Endothelial cell of umbilical vein (primary cell): ENCODE data around the gene RHOBTB1. TPM values are rescaled to one million over a fixed set of nuclear protein-coding genes. Genes with fewer than 3 reads are reported as not detected.

Experiments
- BruUV-seq: library from RNA; stranded (reverse); fragments of 400-500 nt; replicated peaks from 2 replicates; lab custom pipeline; 2021; lab: Mats Ljungman, UMichigan
- CTCF ChIA-PET: fragments of 300-600, 350-600 bp; sonication (Branson Sonifier 250); formaldehyde crosslinking; loops from one replicate; lab custom pipeline; 2021; ENCODE audit warnings: antibody characterized with exemption, inconsistent platforms; lab: Charles Lee
- POLR2A ChIA-PET: fragments of 300-600, 350-600 bp; sonication (Branson Sonifier 250); formaldehyde crosslinking; loops from one replicate; lab custom pipeline; 2021; ENCODE audit warnings: antibody characterized with exemption, inconsistent platforms; lab: Charles Lee
- DNase-seq: peaks from one replicate; pipeline ENCODE4 v3.0.0-alpha.2; 2011; ENCODE audit warnings: low read depth, low spot score
- FAIRE-seq: peaks from 2 replicates; lab custom pipeline; 2011; peaks lifted over from hg19 to GRCh38; lab: Jason Lieb, UNC
- H2AFZ ChIP-seq: 2 replicates; pipeline ENCODE4 v1.6.0; 2012; ENCODE audit warnings: low read depth, low read length, control low read depth, inconsistent platforms
- H3K27ac ChIP-seq: 2 replicates; pipeline ENCODE4 v1.5.1; 2011; ENCODE audit warnings: low read depth, mild to moderate bottlenecking, control low read depth, low read length, moderate library complexity; ENCODE audit not compliant: insufficient read depth
- H3K27me3 ChIP-seq, 2 experiments: 2 replicates each; pipeline versions ENCODE4 v1.6.0 to v1.6.1; 2011; ENCODE audit warnings: low read length in 2 of 2, mixed read lengths in 1 of 2; ENCODE audit not compliant: control insufficient read depth in 2 of 2, insufficient read depth in 2 of 2
- H3K36me3 ChIP-seq, 2 experiments: 2 replicates in 1 of 2; 3 replicates in 1 of 2; pipeline ENCODE4 v1.5.1; 2011; ENCODE audit warnings: low read length in 2 of 2, mild to moderate bottlenecking in 1 of 2, moderate library complexity in 1 of 2; ENCODE audit not compliant: control insufficient read depth in 2 of 2, insufficient read depth in 2 of 2; ENCODE audit errors: extremely low read depth in 1 of 2
- H3K4me1 ChIP-seq: 3 replicates; pipeline ENCODE4 v1.5.1; 2011; ENCODE audit warnings: mild to moderate bottlenecking, low read length; ENCODE audit not compliant: control insufficient read depth, insufficient read depth; ENCODE audit errors: extremely low read depth
- H3K4me2 ChIP-seq: 2 replicates; pipeline ENCODE4 v1.6.1; 2011; ENCODE audit warnings: low read length, control low read depth, mixed read lengths; ENCODE audit not compliant: insufficient read depth
- H3K4me3 ChIP-seq, 3 experiments: fragments of 200-600 bp in 1 of 3; sonication (generic), shearing (Covaris generic) in 1 of 3; replicated peaks in 1 of 3; 2 replicates each; pipeline ENCODE4 v1.5.1; 2011 to 2016; ENCODE audit warnings: control low read depth in 3 of 3, low read length in 3 of 3, mild to moderate bottlenecking in 2 of 3, inconsistent platforms in 1 of 3, low read depth in 1 of 3, moderate library complexity in 1 of 3; ENCODE audit not compliant: insufficient read depth in 1 of 3
- H3K79me2 ChIP-seq: 2 replicates; pipeline ENCODE4 v1.6.0; 2012; ENCODE audit warnings: low read length, inconsistent platforms; ENCODE audit not compliant: control insufficient read depth, insufficient read depth
- H3K9ac ChIP-seq: replicated peaks from 2 replicates; pipeline ENCODE3; 2011; ENCODE audit warnings: low read length, control low read depth; ENCODE audit not compliant: insufficient read depth; ENCODE audit errors: extremely low read depth
- H3K9me1 ChIP-seq: replicated peaks from 3 replicates; pipeline ENCODE4 v1.6.0; 2011; ENCODE audit warnings: mild to moderate bottlenecking, low read length; ENCODE audit not compliant: control insufficient read depth, insufficient read depth; ENCODE audit errors: extremely low read depth
- H3K9me3 ChIP-seq: replicated peaks from 2 replicates; pipeline ENCODE4 v1.5.1; 2012; ENCODE audit warnings: low read length, inconsistent platforms; ENCODE audit not compliant: control insufficient read depth, insufficient read depth
- H4K20me1 ChIP-seq: replicated peaks from 2 replicates; pipeline ENCODE3; 2011; ENCODE audit warnings: mild to moderate bottlenecking, low read length; ENCODE audit not compliant: control insufficient read depth, insufficient read depth; ENCODE audit errors: extremely low read depth
- EZH2 ChIP-seq: IDR thresholded peaks from 2 replicates; pipeline ENCODE4 v1.6.1; 2012; ENCODE audit warnings: borderline replicate concordance, low read depth, mild to moderate bottlenecking, moderate library complexity, low read length, inconsistent platforms; ENCODE audit not compliant: severe bottlenecking
- FOS ChIP-seq: IDR thresholded peaks from 2 replicates; pipeline ENCODE4 v1.6.1; 2011; ENCODE audit warnings: mild to moderate bottlenecking, low read length, moderate library complexity, borderline replicate concordance; ENCODE audit not compliant: insufficient read depth
- GATA2 ChIP-seq: IDR thresholded peaks from 2 replicates; pipeline ENCODE4 v1.7.0; 2011; ENCODE audit warnings: low read depth, mild to moderate bottlenecking, moderate library complexity, mixed read lengths, low read length; ENCODE audit not compliant: insufficient read length, insufficient read depth
- JUN ChIP-seq: IDR thresholded peaks from 2 replicates; pipeline ENCODE4 v1.6.1; 2011; ENCODE audit warnings: borderline replicate concordance, low read depth; ENCODE audit not compliant: insufficient read length, insufficient read depth
- MAX ChIP-seq: IDR thresholded peaks from 2 replicates; pipeline ENCODE4 v1.6.1; 2011; ENCODE audit not compliant: insufficient read depth, insufficient read length
- MYC ChIP-seq: IDR thresholded peaks from one replicate; pipeline ENCODE4 v1.6.1; 2011; ENCODE audit warnings: mild to moderate bottlenecking, low read depth, low read length
- POLR2A ChIP-seq: IDR thresholded peaks from 2 replicates; pipeline ENCODE4 v1.6.1; 2012; ENCODE audit warnings: low read depth, mild to moderate bottlenecking, control low read depth, low read length
- POLR2AphosphoS5 ChIP-seq: IDR thresholded peaks from 2 replicates; pipeline ENCODE4 v1.6.1; 2012; ENCODE audit warnings: low read depth, mild to moderate bottlenecking, control low read depth, low read length, moderate library complexity; ENCODE audit not compliant: insufficient read depth
- dilution Hi-C: fragments of 300-500 bp; cut with MboI; formaldehyde crosslinking; loops from one replicate; pipeline ENCODE4 v1.15.0; 2019; ENCODE audit warnings: low sequenced_read_pairs; ENCODE audit not compliant: extremely low pct_ligation_motif_present
- intact Hi-C: fragments of 100-400 bp; cut with micrococcal nuclease; formaldehyde crosslinking; loops from one replicate; pipeline ENCODE4 v1.10.0; 2022
- polyA plus RNA-seq, 4 experiments: library from polyadenylated mRNA; depleted of rRNA in 3 of 4; stranded (reverse) in 3 of 4; unstranded in 1 of 4; fragments of >200 nt; gene quantifications; 2 replicates each; pipeline versions ENCODE4 v1.2.1 to v1.2.3, GENCODE V29; 2011 to 2012; ENCODE audit warnings: missing spikeins in 1 of 4
- total RNA-seq: library from RNA; stranded (reverse); gene quantifications from 2 replicates; pipeline ENCODE4 v1.2.3, GENCODE V29; 2021
- TF ChIP-seq, protein P1 (sequence below), 2 donors: IDR thresholded peaks; 1 replicate in 1 of 2; 2 replicates in 1 of 2; pipeline ENCODE4 v1.5.1; 2011; ENCODE audit warnings: low read length in 2 of 2, mild to moderate bottlenecking in 2 of 2, moderate library complexity in 2 of 2, control low read depth in 1 of 2, inconsistent platforms in 1 of 2, low read depth in 1 of 2; ENCODE audit not compliant: insufficient read depth in 1 of 2; ENCODE audit errors: extremely low read depth in 1 of 2

RHOBTB1 gene
- total and polyA plus RNA-seq, 2 donors (not counting 3 experiments of a cell fraction or from before 2014, with no cell fraction given): 21.2 to 31.0 TPM

GRCh38 chr10:60963441-60964256, 19.7 kb upstream of the RHOBTB1 start:
- H3K9ac ChIP-seq: peak overlapping the region; percentile 67
- peak; percentile 78 for FAIRE-seq

DNA sequence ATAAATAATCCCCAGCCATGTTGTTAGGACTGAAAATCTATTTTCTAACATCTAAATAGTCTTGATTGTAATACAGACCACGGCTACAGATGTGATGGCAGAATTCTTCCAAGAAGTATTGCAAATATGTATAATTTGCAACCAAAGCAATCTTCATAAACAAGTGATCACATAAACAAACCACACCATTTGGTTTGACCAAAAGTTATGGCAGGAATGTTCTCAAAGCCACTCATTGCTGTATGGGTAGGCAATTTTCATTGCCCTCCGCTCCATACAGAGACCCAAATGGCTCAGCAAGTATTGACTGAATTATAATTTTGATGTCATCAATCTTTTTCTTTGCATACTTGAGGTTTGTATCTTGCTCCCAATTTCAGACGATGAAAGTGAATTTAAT, 19.0 kb upstream of the RHOBTB1 start:
- FAIRE-seq (no peak), DNase-seq (no peak)
- Histone ChIP-seq H3K4me1 (peaks cover 27% of the 10 kb centered on the region), H3K27ac (peak overlapping the region; percentile 94), H3K9ac (peak overlapping the region; percentile 67), H2AFZ (no peak overlapping the region), H3K36me3 (no peaks in the 10 kb centered on the region), H3K79me2 (no peaks in the 10 kb centered on the region), H3K4me3 (no peak overlapping the region), H4K20me1 (no peaks in the 10 kb centered on the region), H3K9me1 (no peaks in the 10 kb centered on the region), H3K9me3 (no peaks in the 10 kb centered on the region), H3K27me3 (no peaks in the 10 kb centered on the region), H3K4me2 (peak overlapping the region; percentile 96)
- dilution Hi-C loops: no loop called here
- POLR2A ChIA-PET: no interaction called here
- CTCF ChIA-PET: interaction anchor here (0.6 to 1.6 kb wide), 7 partner anchors 11 to 144 kb away, joined by 3 to 8 read pairs (median 4); no protein-coding TSS in a partner anchor
- no peak for TF ChIP-seq POLR2AphosphoS5
- TF ChIP-seq, protein P1, sequence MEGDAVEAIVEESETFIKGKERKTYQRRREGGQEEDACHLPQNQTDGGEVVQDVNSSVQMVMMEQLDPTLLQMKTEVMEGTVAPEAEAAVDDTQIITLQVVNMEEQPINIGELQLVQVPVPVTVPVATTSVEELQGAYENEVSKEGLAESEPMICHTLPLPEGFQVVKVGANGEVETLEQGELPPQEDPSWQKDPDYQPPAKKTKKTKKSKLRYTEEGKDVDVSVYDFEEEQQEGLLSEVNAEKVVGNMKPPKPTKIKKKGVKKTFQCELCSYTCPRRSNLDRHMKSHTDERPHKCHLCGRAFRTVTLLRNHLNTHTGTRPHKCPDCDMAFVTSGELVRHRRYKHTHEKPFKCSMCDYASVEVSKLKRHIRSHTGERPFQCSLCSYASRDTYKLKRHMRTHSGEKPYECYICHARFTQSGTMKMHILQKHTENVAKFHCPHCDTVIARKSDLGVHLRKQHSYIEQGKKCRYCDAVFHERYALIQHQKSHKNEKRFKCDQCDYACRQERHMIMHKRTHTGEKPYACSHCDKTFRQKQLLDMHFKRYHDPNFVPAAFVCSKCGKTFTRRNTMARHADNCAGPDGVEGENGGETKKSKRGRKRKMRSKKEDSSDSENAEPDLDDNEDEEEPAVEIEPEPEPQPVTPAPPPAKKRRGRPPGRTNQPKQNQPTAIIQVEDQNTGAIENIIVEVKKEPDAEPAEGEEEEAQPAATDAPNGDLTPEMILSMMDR (IDR thresholded peaks at IDR 0.05; ENCODE audit: extremely low read depth in 1 of 2, insufficient read depth in 1 of 2, low read depth in 1 of 2, low read length in 2 of 2): no peak
- no peak for TF ChIP-seq EZH2
- TF ChIP-seq FOS: no peak
- TF ChIP-seq MYC: no peak
- BruUV-seq: no TSS peak
- intact Hi-C loops: loop anchor here (5.0 to 10.0 kb wide), 4 partner anchors 518 to 939 kb away; partner anchors contain the start of gene ARID5B

More at GRCh38 chr10:60963441-60964256, 19.7 kb upstream of the RHOBTB1 start:
- H3K9me3 ChIP-seq: no peaks in the 10 kb centered on the region
- no peaks in the 10 kb centered on the region for H4K20me1 ChIP-seq
- no peaks in the 10 kb centered on the region for H3K9me1 ChIP-seq
- peak; percentile 79 for DNase-seq
- TSS peak; percentile 75 for BruUV-seq
- POLR2A ChIA-PET: interaction anchor here (1.0 kb wide), 1 partner anchor 15 kb away, joined by 3 read pairs; no protein-coding TSS in a partner anchor
- H3K79me2 ChIP-seq: no peaks in the 10 kb centered on the region
- peak overlapping the region; percentile 94 for H3K27ac ChIP-seq
- dilution Hi-C loops (no loop called here), intact Hi-C loops (loop anchor here (1.0 to 10.0 kb wide), 15 partner anchors 15 to 939 kb away; partner anchors contain the start of genes ARID5B, CDK1 and RHOBTB1)
- H2AFZ ChIP-seq: peak overlapping the region; percentile 2
- TF ChIP-seq GATA2: peak; percentile 19
- TF ChIP-seq FOS: peak; percentile 80
- peak; percentile 96 for TF ChIP-seq JUN
- TF ChIP-seq POLR2A: no peak
- no peak for TF ChIP-seq MAX
- CTCF ChIA-PET: interaction anchor here (0.6 to 1.6 kb wide), 31 partner anchors 10 to 769 kb away, joined by 3 to 83 read pairs (median 4); partner anchors contain the start of gene RHOBTB1
- no peak overlapping the region for H3K4me3 ChIP-seq
- no peaks in the 10 kb centered on the region for H3K27me3 ChIP-seq
- no peaks in the 10 kb centered on the region for H3K36me3 ChIP-seq
- H3K4me1 ChIP-seq: peaks cover 27% of the 10 kb centered on the region
- peak overlapping the region; percentile 96 for H3K4me2 ChIP-seq
